ENCODE measurements around the gene RALY.

RALY gene

DNA sequence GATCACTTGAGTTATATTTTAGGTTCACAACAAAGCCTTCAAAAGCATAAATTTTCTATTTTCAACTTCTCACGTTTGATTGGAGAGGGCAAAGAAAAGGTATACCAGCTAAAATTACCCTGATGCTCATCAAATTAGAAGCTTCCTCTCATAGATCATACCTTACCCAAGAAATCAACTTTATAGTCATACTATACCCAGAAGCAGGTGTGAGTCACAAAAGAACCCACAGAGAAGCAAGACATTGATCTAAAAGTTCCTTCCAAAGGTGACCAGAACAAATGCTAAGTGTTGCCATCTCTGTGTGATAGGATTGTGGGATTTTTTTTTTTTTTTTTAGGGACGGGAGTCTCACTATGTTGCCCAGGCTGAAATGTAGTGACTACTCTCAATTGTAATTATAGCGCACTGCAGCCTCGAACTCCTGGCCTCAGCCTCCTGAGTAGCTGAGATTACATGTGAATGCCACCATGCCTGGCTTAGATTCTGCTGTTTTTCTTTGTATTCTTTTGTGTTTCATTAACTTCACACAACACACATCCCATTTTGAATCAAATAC, 115.0 kb downstream of the RALY start:
- H3K36me3 ChIP-seq (ENCODE audit: control insufficient read depth, insufficient read depth, low read length), result peaks cover 7% of the 10 kb centered on the region
- H3K4me3 ChIP-seq (ENCODE audit: low read length), result no peak overlapping the region
- no peaks in the 10 kb centered on the region for H3K9me3 ChIP-seq (ENCODE audit: control insufficient read depth, low read length)
- H3K4me1 ChIP-seq (ENCODE audit: control insufficient read depth, insufficient read depth, low read length), result peaks cover 11% of the 10 kb centered on the region
- H3K9ac ChIP-seq (ENCODE audit: low read length), result no peak overlapping the region
- no peaks in the 10 kb centered on the region for H3K27me3 ChIP-seq (ENCODE audit: control insufficient read depth, insufficient read depth, low read length)

DNA sequence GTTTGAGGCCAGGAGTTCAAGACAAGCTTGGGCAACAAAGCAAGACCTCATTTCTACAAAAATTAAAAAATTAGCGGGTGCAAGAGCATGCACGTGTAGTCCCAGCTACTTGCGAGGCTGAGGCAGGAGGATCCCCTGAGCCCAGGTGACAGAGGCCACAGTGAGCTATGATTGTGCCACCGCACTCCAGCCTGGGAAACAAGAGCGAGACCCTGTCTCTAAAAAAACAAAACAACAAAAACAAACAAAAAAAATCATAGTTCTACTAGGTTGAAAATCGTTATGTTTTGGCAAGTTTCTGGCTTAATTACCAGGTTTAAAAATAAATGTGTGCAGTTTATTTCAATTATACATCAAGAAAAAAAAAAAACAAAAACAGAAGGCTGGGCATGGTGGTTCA, 115.7 kb downstream of the RALY start:
- Histone ChIP-seq H3K4me1 (ENCODE audit: control insufficient read depth, insufficient read depth, low read length) (peaks cover 11% of the 10 kb centered on the region), H3K27me3 (ENCODE audit: control insufficient read depth, insufficient read depth, low read length) (no peaks in the 10 kb centered on the region), H3K9ac (ENCODE audit: low read length) (no peak overlapping the region), H3K4me3 (ENCODE audit: low read length) (no peak overlapping the region), H3K36me3 (ENCODE audit: control insufficient read depth, insufficient read depth, low read length) (peaks cover 7% of the 10 kb centered on the region), H3K9me3 (ENCODE audit: control insufficient read depth, low read length) (no peaks in the 10 kb centered on the region)

DNA sequence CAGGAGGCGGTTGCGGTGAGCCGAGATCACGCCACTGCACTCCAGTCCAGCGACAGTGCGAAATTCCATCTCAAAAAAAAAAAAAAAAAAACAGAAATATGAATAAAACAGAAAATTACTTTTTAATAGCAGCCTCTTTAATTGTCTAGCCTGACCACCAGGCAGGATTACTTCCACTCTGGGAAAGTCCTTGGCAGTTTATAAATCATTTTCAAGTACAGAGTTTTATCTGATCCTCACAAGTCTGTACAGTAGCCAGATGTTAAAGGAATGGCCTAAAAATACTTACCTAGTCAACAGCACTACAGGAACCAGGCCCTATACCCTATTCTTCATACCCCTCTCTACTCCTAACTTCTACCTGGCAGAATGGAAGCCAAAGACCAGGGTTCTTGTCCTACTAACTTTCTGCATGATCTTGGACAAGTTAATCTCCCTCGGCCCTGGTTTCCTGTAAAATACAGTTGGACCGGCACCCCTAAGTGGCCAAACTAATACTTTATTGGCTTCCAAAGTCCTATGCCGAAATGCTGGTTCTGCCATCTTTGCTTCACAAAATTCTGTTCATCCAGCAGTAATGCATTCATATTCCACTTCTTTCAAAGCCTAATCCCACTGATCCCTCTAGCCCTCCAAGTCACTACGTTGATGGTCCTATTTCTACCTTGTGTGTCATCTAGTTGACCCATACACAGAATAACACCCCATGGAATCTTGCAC, 116.5 kb downstream of the RALY start:
- no peaks in the 10 kb centered on the region for H3K9me3 ChIP-seq (ENCODE audit: control insufficient read depth, low read length)
- H3K27me3 ChIP-seq (ENCODE audit: control insufficient read depth, insufficient read depth, low read length), result no peaks in the 10 kb centered on the region
- H3K4me1 ChIP-seq (ENCODE audit: control insufficient read depth, insufficient read depth, low read length), result peaks cover 11% of the 10 kb centered on the region
- H3K9ac ChIP-seq (ENCODE audit: low read length), result peak overlapping the region; percentile 93
- H3K4me3 ChIP-seq (ENCODE audit: low read length), result peak overlapping the region; percentile 65
- H3K36me3 ChIP-seq (ENCODE audit: control insufficient read depth, insufficient read depth, low read length), result peaks cover under 1% of the 10 kb centered on the region

DNA sequence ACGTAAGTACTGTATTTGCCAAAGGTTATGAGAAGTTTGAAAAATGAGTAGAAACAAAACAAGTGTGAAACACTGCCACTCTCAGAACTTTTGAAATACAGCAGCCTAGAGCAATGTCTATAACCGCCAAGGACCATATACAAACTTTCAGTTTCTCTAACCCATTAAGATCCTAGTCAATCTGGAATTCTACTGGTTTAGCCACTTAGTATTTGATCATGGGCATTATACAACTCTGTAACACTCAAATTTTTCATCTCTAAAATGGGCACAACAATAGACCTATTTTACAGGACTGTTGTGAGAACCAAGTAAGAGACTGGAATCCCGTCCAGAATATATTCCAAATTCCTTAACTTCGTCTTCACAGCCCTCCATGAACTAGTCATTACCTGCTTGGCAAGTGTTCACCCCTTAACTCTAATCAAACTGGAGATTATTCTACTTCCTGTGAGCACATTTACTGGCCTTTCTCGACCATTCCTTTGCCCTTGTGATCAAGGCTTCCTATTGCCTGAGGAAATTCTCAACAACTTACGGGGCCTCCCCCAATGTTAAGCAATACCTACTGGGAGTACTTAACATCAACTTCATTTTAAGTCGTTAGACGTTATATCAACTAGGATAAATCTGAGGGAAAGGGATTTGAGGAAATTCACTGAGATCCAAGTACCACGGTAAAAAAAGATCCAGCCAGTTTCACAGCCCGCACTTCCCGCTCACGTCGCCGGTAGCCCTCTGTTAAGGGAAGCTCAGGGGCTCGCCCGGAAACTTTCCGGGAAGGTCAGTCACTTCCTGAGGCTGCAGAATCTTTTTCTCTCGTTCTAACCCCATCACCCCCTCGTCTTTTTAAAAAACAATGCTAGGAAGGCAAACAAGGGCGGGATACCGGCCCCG, 117.3 kb downstream of the RALY start:
- peak overlapping the region; percentile 93 for H3K9ac ChIP-seq (ENCODE audit: low read length)
- no peaks in the 10 kb centered on the region for H3K27me3 ChIP-seq (ENCODE audit: control insufficient read depth, insufficient read depth, low read length)
- peaks cover 11% of the 10 kb centered on the region for H3K4me1 ChIP-seq (ENCODE audit: control insufficient read depth, insufficient read depth, low read length)
- peak overlapping the region; percentile 65 for H3K4me3 ChIP-seq (ENCODE audit: low read length)
- no peaks in the 10 kb centered on the region for H3K9me3 ChIP-seq (ENCODE audit: control insufficient read depth, low read length)
- H3K36me3 ChIP-seq (ENCODE audit: control insufficient read depth, insufficient read depth, low read length), result no peaks in the 10 kb centered on the region

DNA sequence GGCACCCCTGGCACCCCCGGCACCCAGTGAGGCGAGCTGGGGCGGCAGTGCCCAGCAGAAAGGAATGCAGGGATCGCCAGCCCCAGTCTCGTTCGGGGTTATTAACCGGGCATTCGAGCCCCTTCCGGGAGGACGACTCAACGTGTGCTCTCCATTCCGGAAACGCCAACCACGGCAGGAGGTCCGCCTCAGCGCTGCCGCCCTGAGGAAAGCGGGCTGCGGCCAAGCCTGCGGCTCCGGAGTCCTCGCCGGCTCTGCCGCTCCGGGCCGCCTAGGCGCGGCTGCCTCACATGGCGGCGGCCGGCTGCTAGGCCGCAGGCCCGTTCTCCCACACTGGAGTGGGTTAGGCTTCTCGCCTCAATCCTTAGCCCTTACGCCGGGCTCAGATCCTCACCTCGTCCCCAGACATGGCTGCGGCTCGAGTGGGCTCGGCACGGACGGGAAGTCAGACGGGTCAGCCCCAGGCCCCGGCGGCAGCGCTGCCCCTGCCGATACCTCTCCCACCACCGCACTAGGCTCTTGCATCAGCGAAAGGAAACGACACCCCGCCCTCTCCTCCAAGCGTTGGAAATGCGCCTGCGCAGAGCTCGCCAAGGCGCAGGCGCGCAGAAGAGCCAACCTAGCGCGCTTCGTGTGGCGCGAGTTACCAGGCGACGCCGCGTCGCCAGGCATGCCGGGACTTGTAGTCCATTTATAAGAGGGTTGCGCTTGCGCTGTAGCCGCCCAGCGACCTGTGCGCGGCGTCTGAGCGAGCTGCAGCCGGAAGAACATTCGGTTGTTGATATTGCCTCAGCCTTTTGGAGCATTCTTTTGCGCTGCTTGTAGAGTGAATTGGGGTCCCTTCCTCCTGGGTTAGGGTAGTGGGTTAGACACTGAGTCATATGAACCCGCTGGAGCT, 118.2 kb downstream of the RALY start, which contains the start of gene EIF2S2:
EIF2S2 (minus strand) TSS at position 542 of the 898 bp plus-strand sequence; CDS start at position 409, 133 bp downstream.
- peak within 1 kb of the TSS; percentile 65 for H3K4me3 ChIP-seq (ENCODE audit: low read length)
- peaks cover 11% of the 10 kb centered on the region for H3K4me1 ChIP-seq (ENCODE audit: control insufficient read depth, insufficient read depth, low read length)
- H3K27me3 ChIP-seq (ENCODE audit: control insufficient read depth, insufficient read depth, low read length), result no peaks in the 10 kb centered on the region
- H3K9ac ChIP-seq (ENCODE audit: low read length), result peak within 1 kb of the TSS; percentile 93
- no peaks in the 10 kb centered on the region for H3K36me3 ChIP-seq (ENCODE audit: control insufficient read depth, insufficient read depth, low read length)
- H3K9me3 ChIP-seq (ENCODE audit: control insufficient read depth, low read length), result no peaks in the 10 kb centered on the region

DNA sequence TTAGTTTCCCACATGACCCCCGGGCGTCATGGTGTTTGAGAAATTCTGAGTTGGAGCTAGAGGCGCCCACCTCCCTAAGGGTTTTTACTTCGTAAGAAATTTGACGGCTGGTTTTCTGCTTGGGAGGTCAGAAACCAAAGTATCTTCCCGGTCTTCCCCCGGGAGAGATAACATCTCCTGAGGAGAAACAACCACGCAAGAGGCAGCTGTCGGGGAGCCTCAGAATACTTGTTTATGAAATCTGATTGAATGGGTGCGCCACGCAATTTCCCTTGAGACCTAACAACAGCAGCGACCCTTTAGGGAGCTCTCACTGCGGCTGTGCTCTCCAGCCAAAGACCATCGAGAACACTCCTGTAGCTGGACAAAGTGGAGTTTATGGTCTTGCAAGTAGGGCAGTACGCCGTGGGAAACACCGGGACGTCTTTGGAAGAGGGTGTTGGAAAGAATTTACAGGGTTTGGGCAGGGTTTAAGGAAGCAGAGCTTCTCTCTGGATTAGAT, 118.9 kb downstream of the RALY start:
- Histone ChIP-seq H3K27me3 (ENCODE audit: control insufficient read depth, insufficient read depth, low read length) (no peaks in the 10 kb centered on the region), H3K4me1 (ENCODE audit: control insufficient read depth, insufficient read depth, low read length) (peaks cover 11% of the 10 kb centered on the region), H3K9ac (ENCODE audit: low read length) (peak overlapping the region; percentile 93), H3K36me3 (ENCODE audit: control insufficient read depth, insufficient read depth, low read length) (no peaks in the 10 kb centered on the region), H3K9me3 (ENCODE audit: control insufficient read depth, low read length) (no peaks in the 10 kb centered on the region), H3K4me3 (ENCODE audit: low read length) (peak overlapping the region; percentile 65)

DNA sequence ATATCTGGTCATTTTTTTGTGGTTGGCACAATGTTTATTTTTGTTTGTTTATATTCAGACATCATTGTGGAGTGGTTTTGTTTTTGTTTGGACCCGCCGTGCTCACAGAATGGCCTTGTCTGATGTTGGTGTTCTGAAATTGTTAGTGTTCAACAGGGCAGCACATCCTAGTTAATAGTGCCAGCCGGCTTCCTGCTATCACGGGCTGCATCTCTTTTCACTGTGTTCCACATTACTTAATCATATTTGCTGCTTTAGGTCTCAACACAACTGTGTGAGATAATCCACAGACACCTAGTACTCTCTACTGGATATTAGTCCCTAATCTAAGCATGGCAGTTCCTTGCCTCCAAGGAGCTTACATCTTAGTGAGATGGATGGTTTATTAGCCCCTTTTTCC, 121.1 kb downstream of the RALY start:
- no peaks in the 10 kb centered on the region for H3K9me3 ChIP-seq (ENCODE audit: control insufficient read depth, low read length)
- H3K9ac ChIP-seq (ENCODE audit: low read length), result no peak overlapping the region
- no peaks in the 10 kb centered on the region for H3K36me3 ChIP-seq (ENCODE audit: control insufficient read depth, insufficient read depth, low read length)
- H3K4me3 ChIP-seq (ENCODE audit: low read length), result no peak overlapping the region
- H3K4me1 ChIP-seq (ENCODE audit: control insufficient read depth, insufficient read depth, low read length), result peaks cover 6% of the 10 kb centered on the region
- no peaks in the 10 kb centered on the region for H3K27me3 ChIP-seq (ENCODE audit: control insufficient read depth, insufficient read depth, low read length)

DNA sequence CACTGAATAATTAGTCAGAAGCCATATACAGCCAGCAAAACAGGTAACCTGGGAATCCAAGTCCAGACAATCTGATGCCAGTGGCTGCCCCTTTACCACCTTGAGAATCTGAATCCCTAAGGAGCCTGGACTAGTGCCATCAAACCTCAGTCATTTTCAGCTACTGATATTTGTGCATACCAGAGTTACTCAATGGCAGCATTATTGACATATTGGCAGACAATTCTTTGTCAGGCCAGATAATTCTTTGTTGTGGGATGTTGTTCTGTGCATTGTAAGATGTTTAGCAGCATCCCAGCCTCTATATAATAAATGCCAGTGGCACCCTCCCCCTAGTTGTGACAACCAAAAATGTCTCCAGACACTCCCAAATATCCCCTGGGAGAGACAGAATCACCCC, 121.5 kb downstream of the RALY start:
- H3K9ac ChIP-seq (ENCODE audit: low read length), result no peak overlapping the region
- H3K4me1 ChIP-seq (ENCODE audit: control insufficient read depth, insufficient read depth, low read length), result peaks cover 3% of the 10 kb centered on the region
- no peaks in the 10 kb centered on the region for H3K36me3 ChIP-seq (ENCODE audit: control insufficient read depth, insufficient read depth, low read length)
- H3K27me3 ChIP-seq (ENCODE audit: control insufficient read depth, insufficient read depth, low read length), result no peaks in the 10 kb centered on the region
- no peaks in the 10 kb centered on the region for H3K9me3 ChIP-seq (ENCODE audit: control insufficient read depth, low read length)
- no peak overlapping the region for H3K4me3 ChIP-seq (ENCODE audit: low read length)

DNA sequence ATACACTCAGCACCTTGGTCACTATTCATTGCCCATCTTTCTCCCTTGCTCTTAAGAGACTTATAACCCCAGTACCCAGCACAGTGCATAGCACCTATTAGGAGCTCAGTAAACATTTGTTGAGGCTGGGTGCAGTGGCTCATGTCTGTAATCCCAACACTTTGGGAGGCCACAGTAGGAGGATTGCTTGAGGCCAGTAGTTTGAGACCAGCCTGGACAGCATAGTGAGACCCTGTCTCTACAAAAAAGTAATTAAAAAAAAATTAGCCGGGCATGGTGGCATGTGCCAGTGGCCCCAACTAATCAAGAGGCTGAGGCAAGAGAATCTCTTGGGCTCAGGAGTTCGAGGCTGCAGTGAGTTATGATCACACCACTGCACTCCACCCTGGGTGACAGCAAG, 126.5 kb downstream of the RALY start:
- Histone ChIP-seq H3K36me3 (ENCODE audit: control insufficient read depth, insufficient read depth, low read length) (no peaks in the 10 kb centered on the region), H3K4me3 (ENCODE audit: low read length) (no peak overlapping the region), H3K9me3 (ENCODE audit: control insufficient read depth, low read length) (no peaks in the 10 kb centered on the region), H3K9ac (ENCODE audit: low read length) (no peak overlapping the region), H3K4me1 (ENCODE audit: control insufficient read depth, insufficient read depth, low read length) (no peaks in the 10 kb centered on the region), H3K27me3 (ENCODE audit: control insufficient read depth, insufficient read depth, low read length) (no peaks in the 10 kb centered on the region)

DNA sequence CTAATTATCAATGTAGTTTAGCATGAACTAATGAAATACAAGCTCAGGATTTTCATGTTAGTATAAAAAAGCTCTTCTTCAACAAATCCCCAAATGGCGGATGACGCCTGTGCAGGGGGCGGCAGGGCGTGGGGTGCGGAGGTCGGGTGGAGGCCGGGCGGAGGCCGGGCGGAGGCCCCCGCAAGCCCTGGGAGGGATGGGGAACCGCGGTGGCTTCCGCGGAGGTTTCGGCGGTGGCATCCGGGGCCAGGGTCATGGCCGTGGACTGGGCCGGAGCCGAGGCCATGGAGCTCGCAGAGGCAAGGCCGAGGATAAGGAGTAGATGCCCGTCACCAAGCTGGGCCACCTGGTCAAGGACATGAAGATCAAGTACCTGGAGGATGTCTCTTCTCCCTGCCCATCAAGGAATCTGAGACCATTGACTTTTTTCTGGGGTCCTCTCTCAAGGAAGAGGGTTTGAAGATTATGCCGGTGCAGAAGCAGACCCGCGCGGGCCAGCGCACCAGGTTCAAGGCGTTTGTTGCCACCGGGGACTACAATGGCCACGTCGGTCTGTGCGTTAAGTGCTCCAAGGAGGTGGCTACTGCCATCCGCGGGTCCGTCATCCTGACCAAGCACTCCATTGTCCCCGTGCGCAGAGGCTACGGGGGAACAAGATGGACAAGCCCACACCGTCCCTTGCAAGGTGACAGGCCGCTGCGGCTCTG, 128.7 kb downstream of the RALY start:
- H3K9me3 ChIP-seq (ENCODE audit: control insufficient read depth, low read length), result no peaks in the 10 kb centered on the region
- no peaks in the 10 kb centered on the region for H3K36me3 ChIP-seq (ENCODE audit: control insufficient read depth, insufficient read depth, low read length)
- H3K4me1 ChIP-seq (ENCODE audit: control insufficient read depth, insufficient read depth, low read length), result no peaks in the 10 kb centered on the region
- no peak overlapping the region for H3K4me3 ChIP-seq (ENCODE audit: low read length)
- H3K9ac ChIP-seq (ENCODE audit: low read length), result no peak overlapping the region
- no peaks in the 10 kb centered on the region for H3K27me3 ChIP-seq (ENCODE audit: control insufficient read depth, insufficient read depth, low read length)

DNA sequence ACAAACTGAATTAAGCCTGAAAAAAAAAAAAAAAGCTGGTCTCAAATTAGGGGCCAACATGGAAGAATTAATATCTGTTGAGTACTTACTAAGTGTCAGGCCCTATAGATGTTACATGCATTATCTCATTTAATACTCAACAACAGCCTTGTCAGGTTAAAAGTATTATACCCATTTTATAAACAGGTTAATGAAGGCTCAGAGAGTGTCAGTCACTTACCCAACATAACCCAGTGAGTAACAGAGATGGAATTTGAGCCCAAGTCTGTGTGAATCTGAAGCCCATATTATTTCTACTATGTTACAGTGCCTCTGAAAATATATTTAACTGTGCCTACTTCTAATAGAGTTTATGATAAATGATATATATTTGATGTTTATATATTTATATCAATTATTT, 129.6 kb downstream of the RALY start:
- H3K27me3 ChIP-seq (ENCODE audit: control insufficient read depth, insufficient read depth, low read length), result no peaks in the 10 kb centered on the region
- H3K4me1 ChIP-seq (ENCODE audit: control insufficient read depth, insufficient read depth, low read length), result no peaks in the 10 kb centered on the region
- no peaks in the 10 kb centered on the region for H3K9me3 ChIP-seq (ENCODE audit: control insufficient read depth, low read length)
- no peaks in the 10 kb centered on the region for H3K36me3 ChIP-seq (ENCODE audit: control insufficient read depth, insufficient read depth, low read length)
- no peak overlapping the region for H3K9ac ChIP-seq (ENCODE audit: low read length)
- no peak overlapping the region for H3K4me3 ChIP-seq (ENCODE audit: low read length)
